ENCODE measurements around the gene PARVA.

PARVA gene

GRCh38 chr11:12526789-12527188, 149.4 kb downstream of the PARVA start:
- DNase-seq (ENCODE audit: low read depth in 3 of 3): no peak

GRCh38 chr11:12528487-12528886, 151.1 kb downstream of the PARVA start:
- DNase-seq (ENCODE audit: low read depth in 3 of 3): no peak

GRCh38 chr11:12529041-12529440, 151.7 kb downstream of the PARVA start:
- DNase-seq (ENCODE audit: low read depth in 3 of 3): no peak

- DNase-seq (ENCODE audit: low read depth in 3 of 3): no peak
These were observed 152.4 kb downstream of the PARVA start for GRCh38 chr11:12529793-12530192.

- DNase-seq (ENCODE audit: low read depth in 3 of 3): no peak
These were observed 153.6 kb downstream of the PARVA start for GRCh38 chr11:12531020-12531419.

- no peak for DNase-seq (ENCODE audit: low read depth in 3 of 3)
These were observed 154.3 kb downstream of the PARVA start for GRCh38 chr11:12531681-12532080.

- DNase-seq (ENCODE audit: low read depth in 3 of 3): no peak
These were observed 155.2 kb downstream of the PARVA start for GRCh38 chr11:12532580-12532979.

- no peak for DNase-seq (ENCODE audit: low read depth in 3 of 3)
These were observed 157.2 kb downstream of the PARVA start for GRCh38 chr11:12534549-12534948.

- DNase-seq (ENCODE audit: low read depth in 3 of 3): no peak
These were observed 157.9 kb downstream of the PARVA start for GRCh38 chr11:12535321-12535720.

- no peak for DNase-seq (ENCODE audit: low read depth in 3 of 3)
These were observed 159.2 kb downstream of the PARVA start for GRCh38 chr11:12536566-12536965.

GRCh38 chr11:12537778-12538401, 160.5 kb downstream of the PARVA start:
- DNase-seq (ENCODE audit: low read depth in 3 of 3): no peak

GRCh38 chr11:12538889-12539421, 161.6 kb downstream of the PARVA start:
- no peak for DNase-seq (ENCODE audit: low read depth in 3 of 3)

- no peak for DNase-seq (ENCODE audit: low read depth in 3 of 3)
These were observed 162.2 kb downstream of the PARVA start for GRCh38 chr11:12539572-12539971.

- no peak for DNase-seq (ENCODE audit: low read depth in 3 of 3)
These were observed 162.8 kb downstream of the PARVA start for GRCh38 chr11:12540075-12540680.

GRCh38 chr11:12540913-12541582, 163.7 kb downstream of the PARVA start:
- no peak for DNase-seq (ENCODE audit: low read depth in 3 of 3)

GRCh38 chr11:12541583-12542151, 164.3 kb downstream of the PARVA start:
- DNase-seq (ENCODE audit: low read depth in 3 of 3): no peak

- no peak for DNase-seq (ENCODE audit: low read depth in 3 of 3)
These were observed 165.0 kb downstream of the PARVA start for GRCh38 chr11:12542186-12542935.

- no peak for DNase-seq (ENCODE audit: low read depth in 3 of 3)
These were observed 166.4 kb downstream of the PARVA start for GRCh38 chr11:12543596-12544415.

- DNase-seq (ENCODE audit: low read depth in 3 of 3): no peak
These were observed 167.8 kb downstream of the PARVA start for GRCh38 chr11:12544986-12545775.

- no peak for DNase-seq (ENCODE audit: low read depth in 3 of 3)
These were observed 168.8 kb downstream of the PARVA start for GRCh38 chr11:12546122-12546521.
